ENCODE measurements around the gene SCN4A.

SCN4A gene

DNA sequence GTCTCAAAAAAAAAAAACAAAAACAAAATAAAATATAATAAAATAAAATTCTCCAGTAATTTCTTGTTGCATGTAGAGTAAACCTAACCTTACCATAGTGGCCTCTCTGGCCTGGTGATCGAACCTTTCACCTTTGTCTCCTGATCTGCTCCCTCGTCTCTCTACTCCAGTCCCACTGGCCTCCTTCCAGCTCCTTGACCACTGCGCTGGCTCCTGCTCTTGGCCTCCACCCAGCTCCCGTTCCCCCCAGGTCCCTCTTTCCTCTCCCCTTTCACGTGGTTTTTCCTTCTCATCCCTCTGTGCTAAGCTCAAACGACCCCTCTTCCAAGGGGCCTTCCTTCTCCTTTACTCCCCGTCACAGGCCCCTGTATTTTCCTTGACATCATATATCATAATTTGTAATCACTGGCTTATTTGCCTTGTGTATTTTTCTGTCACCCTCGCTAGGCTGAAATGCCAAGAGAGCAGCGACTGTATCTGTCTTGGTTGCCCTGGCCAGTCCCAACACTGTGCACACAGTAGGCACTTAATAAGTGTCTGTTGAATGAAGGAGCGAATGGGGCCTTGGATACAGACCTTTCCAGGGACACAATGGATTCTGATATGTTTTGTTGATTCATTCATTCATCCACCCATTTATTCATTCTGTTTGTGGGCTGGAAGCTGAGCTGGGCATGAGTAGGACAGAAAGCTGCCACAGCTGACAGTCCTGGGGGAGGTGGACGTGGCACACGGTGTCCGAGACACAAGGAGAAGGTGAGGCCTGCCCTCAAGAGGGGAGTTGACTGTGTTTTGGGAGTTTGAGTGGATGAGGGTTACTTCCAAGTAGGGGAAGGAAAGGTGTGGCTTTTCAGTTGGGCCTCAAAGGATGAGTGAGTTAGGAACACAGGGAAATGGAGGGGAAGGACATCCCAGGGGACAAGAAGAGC lies 5.8 kb upstream of the SCN4A start:
- DNase-seq (ENCODE audit: extremely low read depth, low read depth) = no peak
- TF ChIP-seq, protein P1, sequence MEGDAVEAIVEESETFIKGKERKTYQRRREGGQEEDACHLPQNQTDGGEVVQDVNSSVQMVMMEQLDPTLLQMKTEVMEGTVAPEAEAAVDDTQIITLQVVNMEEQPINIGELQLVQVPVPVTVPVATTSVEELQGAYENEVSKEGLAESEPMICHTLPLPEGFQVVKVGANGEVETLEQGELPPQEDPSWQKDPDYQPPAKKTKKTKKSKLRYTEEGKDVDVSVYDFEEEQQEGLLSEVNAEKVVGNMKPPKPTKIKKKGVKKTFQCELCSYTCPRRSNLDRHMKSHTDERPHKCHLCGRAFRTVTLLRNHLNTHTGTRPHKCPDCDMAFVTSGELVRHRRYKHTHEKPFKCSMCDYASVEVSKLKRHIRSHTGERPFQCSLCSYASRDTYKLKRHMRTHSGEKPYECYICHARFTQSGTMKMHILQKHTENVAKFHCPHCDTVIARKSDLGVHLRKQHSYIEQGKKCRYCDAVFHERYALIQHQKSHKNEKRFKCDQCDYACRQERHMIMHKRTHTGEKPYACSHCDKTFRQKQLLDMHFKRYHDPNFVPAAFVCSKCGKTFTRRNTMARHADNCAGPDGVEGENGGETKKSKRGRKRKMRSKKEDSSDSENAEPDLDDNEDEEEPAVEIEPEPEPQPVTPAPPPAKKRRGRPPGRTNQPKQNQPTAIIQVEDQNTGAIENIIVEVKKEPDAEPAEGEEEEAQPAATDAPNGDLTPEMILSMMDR (IDR thresholded peaks at IDR 0.05; ENCODE audit: low read depth, low read length, missing control alignments) = no peak
- no peak overlapping the region for H3K4me3 ChIP-seq (replicated peaks; ENCODE audit: low read depth, low read length)

DNA sequence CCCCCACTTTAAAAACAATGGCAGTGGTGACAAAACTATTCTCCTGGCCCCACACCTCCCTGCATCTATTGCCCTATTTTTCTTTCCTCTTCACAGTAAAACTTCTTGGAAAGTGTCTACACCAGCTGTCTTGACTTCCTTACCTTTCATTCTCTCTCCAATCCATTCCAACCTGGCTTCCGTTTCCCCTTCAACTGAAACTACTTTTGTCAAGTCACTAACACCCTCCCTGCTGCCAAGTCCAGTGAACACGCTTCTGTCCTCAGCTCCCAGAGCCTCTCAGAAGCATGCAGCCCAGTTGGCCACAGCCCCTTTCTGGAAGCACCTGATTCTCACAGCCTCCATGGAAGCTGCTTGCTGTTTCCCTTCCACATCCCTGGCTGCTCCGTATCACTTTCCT lies 4.0 kb upstream of the SCN4A start:
- TF ChIP-seq, protein P1 (IDR thresholded peaks at IDR 0.05; ENCODE audit: low read depth, low read length, missing control alignments) = no peak
- H3K4me3 ChIP-seq (replicated peaks; ENCODE audit: low read depth, low read length) = no peak overlapping the region
- DNase-seq (ENCODE audit: extremely low read depth, low read depth) = no peak

DNA sequence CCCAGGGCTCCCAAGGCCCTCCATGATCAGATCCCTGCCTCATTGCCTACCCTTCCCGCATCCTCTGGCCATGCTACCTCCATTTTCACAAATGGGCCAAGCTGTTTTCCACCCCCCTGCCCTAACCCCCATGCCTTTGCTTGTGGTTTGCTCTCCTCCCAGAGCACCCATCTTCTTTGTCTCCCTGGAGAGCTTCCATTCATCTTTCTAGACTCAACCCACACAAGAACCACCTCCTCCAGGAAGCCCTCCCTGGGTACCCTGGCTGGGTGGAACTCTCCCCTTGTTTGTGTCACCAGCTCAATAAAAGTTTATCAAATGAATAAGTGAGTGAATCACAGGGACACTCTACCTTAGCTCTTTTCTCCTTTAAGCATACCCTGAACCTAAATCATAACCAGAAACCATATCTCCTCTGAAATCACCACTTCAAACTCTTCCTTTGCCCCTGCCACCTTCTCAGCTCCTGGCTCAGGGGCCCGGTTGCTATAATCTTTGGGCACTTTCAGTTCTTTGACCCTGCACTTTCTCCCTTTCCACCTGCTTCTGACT lies 2.9 kb upstream of the SCN4A start:
- TF ChIP-seq, protein P1 (IDR thresholded peaks at IDR 0.05; ENCODE audit: low read depth, low read length, missing control alignments) = no peak
- no peak for DNase-seq (ENCODE audit: extremely low read depth, low read depth)
- H3K4me3 ChIP-seq (replicated peaks; ENCODE audit: low read depth, low read length) = no peak overlapping the region

DNA sequence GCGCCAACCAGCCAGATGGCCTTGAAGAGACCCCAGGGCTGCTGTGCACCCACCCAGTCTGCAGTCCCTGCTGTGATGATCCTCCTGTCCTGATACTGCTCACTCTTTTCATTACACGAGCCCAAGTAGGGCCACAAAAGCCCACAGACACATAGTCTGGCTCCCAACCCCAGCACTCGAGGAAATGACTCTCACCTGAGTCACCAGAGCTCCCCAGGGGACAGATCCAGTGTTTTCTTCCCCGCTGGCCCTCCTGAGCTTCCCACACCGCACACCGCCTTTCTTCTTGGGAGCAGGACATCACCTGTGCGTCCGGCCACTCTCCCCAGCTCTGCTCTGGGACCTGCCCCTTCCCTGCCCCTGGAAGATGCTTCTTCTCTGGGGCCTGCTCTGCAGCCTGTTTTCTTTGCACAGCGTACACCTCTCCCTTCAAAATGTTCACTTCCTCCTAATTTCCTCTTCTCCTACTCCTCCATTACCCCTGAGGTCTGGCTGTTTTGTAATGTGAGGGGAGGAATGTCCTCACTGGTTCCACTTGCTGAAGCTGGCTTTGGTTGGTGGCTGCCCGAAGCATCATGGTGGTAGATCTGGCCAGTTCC lies 2.0 kb upstream of the SCN4A start:
- H3K4me3 ChIP-seq (replicated peaks; ENCODE audit: low read depth, low read length) = no peak overlapping the region
- DNase-seq (ENCODE audit: extremely low read depth, low read depth) = no peak
- TF ChIP-seq, protein P1 (IDR thresholded peaks at IDR 0.05; ENCODE audit: low read depth, low read length, missing control alignments) = no peak

DNA sequence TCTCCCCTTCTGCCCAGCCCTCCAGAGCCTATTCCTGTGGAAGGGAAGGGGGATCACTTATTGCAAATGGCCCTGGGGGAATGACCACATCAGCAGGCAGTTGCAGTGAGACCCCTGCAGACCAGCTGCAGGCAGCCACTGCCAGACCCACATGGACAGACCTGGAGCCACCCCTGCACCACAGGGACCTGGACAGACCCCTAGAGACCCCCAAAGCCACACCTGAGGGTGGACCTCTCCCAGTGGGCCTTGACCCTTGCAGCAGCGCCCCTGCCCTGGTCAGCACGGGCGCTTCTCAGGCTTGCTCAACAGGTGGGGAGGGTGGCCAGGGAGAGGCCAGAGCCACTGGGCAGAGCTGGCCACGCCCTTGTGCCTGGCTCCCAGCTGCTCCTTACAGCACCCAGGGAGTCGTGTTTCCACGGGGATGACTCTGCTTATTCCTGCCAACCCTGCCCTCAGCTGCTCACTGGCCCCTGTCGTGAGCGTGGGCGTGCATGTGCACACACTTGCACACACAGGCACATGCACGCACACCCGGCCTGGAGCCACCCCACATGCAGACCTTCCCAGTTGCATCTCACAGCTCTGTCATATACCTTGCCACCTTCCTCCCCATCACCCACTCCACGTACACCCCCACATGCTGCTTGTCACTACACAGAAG lies 1.3 kb upstream of the SCN4A start:
- TF ChIP-seq, protein P1 (IDR thresholded peaks at IDR 0.05; ENCODE audit: low read depth, low read length, missing control alignments) = no peak
- DNase-seq (ENCODE audit: extremely low read depth, low read depth) = no peak
- H3K4me3 ChIP-seq (replicated peaks; ENCODE audit: low read depth, low read length) = no peak overlapping the region

DNA sequence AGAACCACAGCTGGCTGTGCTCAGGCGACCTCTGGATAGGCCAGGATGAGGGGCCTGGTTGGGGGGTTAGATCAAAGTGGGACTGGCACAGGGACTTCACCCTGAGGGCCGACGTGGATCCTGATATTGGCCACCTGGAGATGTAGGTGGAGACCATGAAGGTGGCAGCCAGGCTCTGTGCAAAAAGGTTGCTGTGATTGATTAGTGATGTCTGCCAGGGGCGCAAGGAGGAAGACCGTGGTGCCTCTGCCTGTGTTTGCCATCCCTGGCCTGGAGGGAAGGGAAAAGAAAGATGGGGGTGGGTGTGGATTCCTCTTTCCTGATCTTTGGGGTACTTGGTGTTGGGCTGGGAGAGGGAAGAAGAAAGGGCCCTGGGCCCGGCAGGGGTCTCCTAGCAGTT lies 529 bp upstream of the SCN4A start:
- no peak for DNase-seq (ENCODE audit: extremely low read depth, low read depth)
- TF ChIP-seq, protein P1 (IDR thresholded peaks at IDR 0.05; ENCODE audit: low read depth, low read length, missing control alignments) = no peak

More for the DNA sequence above, 529 bp upstream of the SCN4A start:
- no peak overlapping the region for H3K4me3 ChIP-seq (replicated peaks; ENCODE audit: low read depth, low read length)
